Measurements from ENCODE around the gene OTUD4.

OTUD4 gene

GRCh38 chr4:145099653-145100052, 80.7 kb downstream of the OTUD4 start:
- no peak for TF ChIP-seq PATZ1 (CRISPR knock-in tag; IDR thresholded peaks at IDR 0.05; ENCODE audit: borderline replicate concordance)
- no peak for TF ChIP-seq RARB (CRISPR knock-in tag; IDR thresholded peaks at IDR 0.05)
- no peak for TF ChIP-seq ZNF70 (CRISPR knock-in tag; IDR thresholded peaks at IDR 0.05)
- no peak for TF ChIP-seq CREB5 (CRISPR knock-in tag; IDR thresholded peaks at IDR 0.05; ENCODE audit: low read depth)
- TF ChIP-seq CSRNP3 (CRISPR knock-in tag; IDR thresholded peaks at IDR 0.05), result no peak
- TF ChIP-seq CSDC2 (CRISPR knock-in tag; IDR thresholded peaks at IDR 0.05), result no peak
- TF ChIP-seq ZNF565 (CRISPR knock-in tag; conservative IDR thresholded peaks at IDR 0.05; ENCODE audit: low read depth), result no peak
- no peak for TF ChIP-seq ZFP30 (CRISPR knock-in tag; IDR thresholded peaks at IDR 0.05)
- TF ChIP-seq TOX (CRISPR knock-in tag; IDR thresholded peaks at IDR 0.05; ENCODE audit: borderline replicate concordance), result no peak
- no peak for TF ChIP-seq ZFP3 (CRISPR knock-in tag; IDR thresholded peaks at IDR 0.05)
- no peak for TF ChIP-seq GLIS3 (CRISPR knock-in tag; IDR thresholded peaks at IDR 0.05)

GRCh38 chr4:145098675-145099037, 81.7 kb downstream of the OTUD4 start:
- peak; percentile 68 for ATAC-seq
- TF ChIP-seq TSHZ2 (CRISPR knock-in tag; IDR thresholded peaks at IDR 0.05), result no peak
- no peak for TF ChIP-seq ZC3H10 (CRISPR knock-in tag; IDR thresholded peaks at IDR 0.05)
- TF ChIP-seq ZFP3 (CRISPR knock-in tag; IDR thresholded peaks at IDR 0.05), result no peak
- no peak for TF ChIP-seq ZNF565 (CRISPR knock-in tag; conservative IDR thresholded peaks at IDR 0.05; ENCODE audit: low read depth)
- no peak for TF ChIP-seq ZFP30 (CRISPR knock-in tag; IDR thresholded peaks at IDR 0.05)
- TF ChIP-seq SNAI2 (CRISPR knock-in tag; IDR thresholded peaks at IDR 0.05), result no peak
- no peak for TF ChIP-seq ESRRG (CRISPR knock-in tag; IDR thresholded peaks at IDR 0.05)
- TF ChIP-seq ISL1 (CRISPR knock-in tag; IDR thresholded peaks at IDR 0.05), result no peak
- no peak for TF ChIP-seq PPARA (CRISPR knock-in tag; IDR thresholded peaks at IDR 0.05; ENCODE audit: borderline replicate concordance)
- no peak for TF ChIP-seq PATZ1 (CRISPR knock-in tag; IDR thresholded peaks at IDR 0.05; ENCODE audit: borderline replicate concordance)
- no peak for TF ChIP-seq ZNF70 (CRISPR knock-in tag; IDR thresholded peaks at IDR 0.05)
- TF ChIP-seq RARB (CRISPR knock-in tag; IDR thresholded peaks at IDR 0.05), result no peak
- no peak for TF ChIP-seq POU6F1 (CRISPR knock-in tag; IDR thresholded peaks at IDR 0.05; ENCODE audit: borderline replicate concordance, low read depth)
- TF ChIP-seq ZNF8 (CRISPR knock-in tag; IDR thresholded peaks at IDR 0.05), result no peak
- no peak for TF ChIP-seq BACH2 (CRISPR knock-in tag; IDR thresholded peaks at IDR 0.05; ENCODE audit: borderline replicate concordance)
- TF ChIP-seq CSRNP3 (CRISPR knock-in tag; IDR thresholded peaks at IDR 0.05), result no peak
- no peak for TF ChIP-seq TCF4 (CRISPR knock-in tag; IDR thresholded peaks at IDR 0.05; ENCODE audit: borderline replicate concordance)
- no peak for TF ChIP-seq TOX (CRISPR knock-in tag; IDR thresholded peaks at IDR 0.05; ENCODE audit: borderline replicate concordance)
- no peak for TF ChIP-seq OSR1 (CRISPR knock-in tag; IDR thresholded peaks at IDR 0.05)

More at GRCh38 chr4:145099653-145100052, 80.7 kb downstream of the OTUD4 start:
- ATAC-seq, result no peak
